ENCODE data around the gene ALS2.

- TF ChIP-seq GATA3 (IDR thresholded peaks at IDR 0.05; ENCODE audit: low read depth, low read length) (no peak), GATA2 (IDR thresholded peaks at IDR 0.05; ENCODE audit: low read depth, low read length) (no peak)
Observed at GRCh38 chr2:201780674-201781493, at the start of gene ALS2.
